Measurements from ENCODE around the gene TMEM121. TPM values are rescaled to one million over a fixed set of nuclear protein-coding genes. Genes with fewer than 3 reads are reported as not detected.

The TMEM121 gene
- total and polyA plus RNA-seq, 2 of the 8 experiments (the other 6 are each of a cell fraction or from before 2014, with no cell fraction given), result 1.9 TPM; not detected in 1

- TF ChIP-seq BCL11A (IDR thresholded peaks at IDR 0.05; ENCODE audit: low read depth in 2 of 2, low read length in 2 of 2), result no peak
- TF ChIP-seq, protein P1, sequence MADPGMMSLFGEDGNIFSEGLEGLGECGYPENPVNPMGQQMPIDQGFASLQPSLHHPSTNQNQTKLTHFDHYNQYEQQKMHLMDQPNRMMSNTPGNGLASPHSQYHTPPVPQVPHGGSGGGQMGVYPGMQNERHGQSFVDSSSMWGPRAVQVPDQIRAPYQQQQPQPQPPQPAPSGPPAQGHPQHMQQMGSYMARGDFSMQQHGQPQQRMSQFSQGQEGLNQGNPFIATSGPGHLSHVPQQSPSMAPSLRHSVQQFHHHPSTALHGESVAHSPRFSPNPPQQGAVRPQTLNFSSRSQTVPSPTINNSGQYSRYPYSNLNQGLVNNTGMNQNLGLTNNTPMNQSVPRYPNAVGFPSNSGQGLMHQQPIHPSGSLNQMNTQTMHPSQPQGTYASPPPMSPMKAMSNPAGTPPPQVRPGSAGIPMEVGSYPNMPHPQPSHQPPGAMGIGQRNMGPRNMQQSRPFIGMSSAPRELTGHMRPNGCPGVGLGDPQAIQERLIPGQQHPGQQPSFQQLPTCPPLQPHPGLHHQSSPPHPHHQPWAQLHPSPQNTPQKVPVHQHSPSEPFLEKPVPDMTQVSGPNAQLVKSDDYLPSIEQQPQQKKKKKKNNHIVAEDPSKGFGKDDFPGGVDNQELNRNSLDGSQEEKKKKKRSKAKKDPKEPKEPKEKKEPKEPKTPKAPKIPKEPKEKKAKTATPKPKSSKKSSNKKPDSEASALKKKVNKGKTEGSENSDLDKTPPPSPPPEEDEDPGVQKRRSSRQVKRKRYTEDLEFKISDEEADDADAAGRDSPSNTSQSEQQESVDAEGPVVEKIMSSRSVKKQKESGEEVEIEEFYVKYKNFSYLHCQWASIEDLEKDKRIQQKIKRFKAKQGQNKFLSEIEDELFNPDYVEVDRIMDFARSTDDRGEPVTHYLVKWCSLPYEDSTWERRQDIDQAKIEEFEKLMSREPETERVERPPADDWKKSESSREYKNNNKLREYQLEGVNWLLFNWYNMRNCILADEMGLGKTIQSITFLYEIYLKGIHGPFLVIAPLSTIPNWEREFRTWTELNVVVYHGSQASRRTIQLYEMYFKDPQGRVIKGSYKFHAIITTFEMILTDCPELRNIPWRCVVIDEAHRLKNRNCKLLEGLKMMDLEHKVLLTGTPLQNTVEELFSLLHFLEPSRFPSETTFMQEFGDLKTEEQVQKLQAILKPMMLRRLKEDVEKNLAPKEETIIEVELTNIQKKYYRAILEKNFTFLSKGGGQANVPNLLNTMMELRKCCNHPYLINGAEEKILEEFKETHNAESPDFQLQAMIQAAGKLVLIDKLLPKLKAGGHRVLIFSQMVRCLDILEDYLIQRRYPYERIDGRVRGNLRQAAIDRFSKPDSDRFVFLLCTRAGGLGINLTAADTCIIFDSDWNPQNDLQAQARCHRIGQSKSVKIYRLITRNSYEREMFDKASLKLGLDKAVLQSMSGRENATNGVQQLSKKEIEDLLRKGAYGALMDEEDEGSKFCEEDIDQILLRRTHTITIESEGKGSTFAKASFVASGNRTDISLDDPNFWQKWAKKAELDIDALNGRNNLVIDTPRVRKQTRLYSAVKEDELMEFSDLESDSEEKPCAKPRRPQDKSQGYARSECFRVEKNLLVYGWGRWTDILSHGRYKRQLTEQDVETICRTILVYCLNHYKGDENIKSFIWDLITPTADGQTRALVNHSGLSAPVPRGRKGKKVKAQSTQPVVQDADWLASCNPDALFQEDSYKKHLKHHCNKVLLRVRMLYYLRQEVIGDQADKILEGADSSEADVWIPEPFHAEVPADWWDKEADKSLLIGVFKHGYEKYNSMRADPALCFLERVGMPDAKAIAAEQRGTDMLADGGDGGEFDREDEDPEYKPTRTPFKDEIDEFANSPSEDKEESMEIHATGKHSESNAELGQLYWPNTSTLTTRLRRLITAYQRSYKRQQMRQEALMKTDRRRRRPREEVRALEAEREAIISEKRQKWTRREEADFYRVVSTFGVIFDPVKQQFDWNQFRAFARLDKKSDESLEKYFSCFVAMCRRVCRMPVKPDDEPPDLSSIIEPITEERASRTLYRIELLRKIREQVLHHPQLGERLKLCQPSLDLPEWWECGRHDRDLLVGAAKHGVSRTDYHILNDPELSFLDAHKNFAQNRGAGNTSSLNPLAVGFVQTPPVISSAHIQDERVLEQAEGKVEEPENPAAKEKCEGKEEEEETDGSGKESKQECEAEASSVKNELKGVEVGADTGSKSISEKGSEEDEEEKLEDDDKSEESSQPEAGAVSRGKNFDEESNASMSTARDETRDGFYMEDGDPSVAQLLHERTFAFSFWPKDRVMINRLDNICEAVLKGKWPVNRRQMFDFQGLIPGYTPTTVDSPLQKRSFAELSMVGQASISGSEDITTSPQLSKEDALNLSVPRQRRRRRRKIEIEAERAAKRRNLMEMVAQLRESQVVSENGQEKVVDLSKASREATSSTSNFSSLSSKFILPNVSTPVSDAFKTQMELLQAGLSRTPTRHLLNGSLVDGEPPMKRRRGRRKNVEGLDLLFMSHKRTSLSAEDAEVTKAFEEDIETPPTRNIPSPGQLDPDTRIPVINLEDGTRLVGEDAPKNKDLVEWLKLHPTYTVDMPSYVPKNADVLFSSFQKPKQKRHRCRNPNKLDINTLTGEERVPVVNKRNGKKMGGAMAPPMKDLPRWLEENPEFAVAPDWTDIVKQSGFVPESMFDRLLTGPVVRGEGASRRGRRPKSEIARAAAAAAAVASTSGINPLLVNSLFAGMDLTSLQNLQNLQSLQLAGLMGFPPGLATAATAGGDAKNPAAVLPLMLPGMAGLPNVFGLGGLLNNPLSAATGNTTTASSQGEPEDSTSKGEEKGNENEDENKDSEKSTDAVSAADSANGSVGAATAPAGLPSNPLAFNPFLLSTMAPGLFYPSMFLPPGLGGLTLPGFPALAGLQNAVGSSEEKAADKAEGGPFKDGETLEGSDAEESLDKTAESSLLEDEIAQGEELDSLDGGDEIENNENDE (IDR thresholded peaks at IDR 0.05; ENCODE audit: insufficient replicate concordance, low read length), result no peak
- TF ChIP-seq ASH2L (IDR thresholded peaks at IDR 0.05; ENCODE audit: low read length), result no peak
- no peak for TF ChIP-seq RFX5 (IDR thresholded peaks at IDR 0.05; ENCODE audit: borderline replicate concordance, low read depth, low read length)
- TF ChIP-seq EZH2 (IDR thresholded peaks at IDR 0.05; ENCODE audit: low read depth, low read length, severe bottlenecking), result no peak
- TF ChIP-seq MAFK (IDR thresholded peaks at IDR 0.05; ENCODE audit: low read depth, low read length), result no peak
- TF ChIP-seq EP300 (IDR thresholded peaks at IDR 0.05; ENCODE audit: borderline replicate concordance in 1 of 2, low read depth in 2 of 2, low read length in 2 of 2), result peak; percentile 61 to 86; a peak in 2 of 3 replicates
- peak; percentile 76 for TF ChIP-seq TAF1 (IDR thresholded peaks at IDR 0.05; ENCODE audit: low read depth, low read length)
- peak; percentile 16; the same call in 1 of the 2 replicates for TF ChIP-seq EGR1 (IDR thresholded peaks at IDR 0.05; ENCODE audit: borderline replicate concordance, low read depth, low read length)
Observed at GRCh38 chr14:105480807-105481801, 45.3 kb upstream of the TMEM121 start (continued).

Measured in H1 (cell line).